ENCODE data around the gene CCNB2. TPM values are rescaled to one million over a fixed set of nuclear protein-coding genes. Genes with fewer than 3 reads are reported as not detected.

CCNB2 gene
- total RNA-seq, 1 experiment from 2014 or later, result 129 TPM

DNA sequence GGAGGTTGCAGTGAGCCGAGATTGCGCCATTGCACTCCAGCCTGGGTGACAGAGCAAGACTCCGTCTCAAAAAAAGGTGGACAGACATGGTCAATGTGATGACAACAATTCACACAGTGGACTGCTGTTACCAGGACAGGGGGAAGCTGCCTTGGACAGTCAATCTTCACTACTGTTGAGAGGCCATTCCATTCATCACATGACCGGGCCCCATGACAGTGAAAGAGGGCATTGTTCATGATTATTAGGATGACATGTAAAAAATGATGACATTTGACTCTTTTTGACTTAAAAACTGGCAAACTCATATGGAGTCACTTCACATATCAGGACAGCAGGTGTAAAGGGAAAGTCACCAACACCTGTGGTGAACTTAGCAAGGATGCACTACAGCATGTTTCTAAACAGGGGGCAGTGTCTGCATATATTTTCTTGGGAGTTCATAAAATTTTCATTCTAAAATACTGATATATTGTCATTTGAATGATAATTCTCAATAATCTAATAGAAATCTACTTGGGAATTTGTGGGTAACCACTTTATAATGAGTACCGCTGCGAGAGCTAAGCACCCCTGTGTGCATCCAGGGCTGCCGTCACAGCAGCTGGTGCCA, 67.4 kb downstream of the CCNB2 start:
- ChIA-PET CTCF (no interaction called here), POLR2A (ENCODE audit: low non-redundant PET) (no interaction called here)
- Histone ChIP-seq H3K36me3 (ENCODE audit: insufficient read depth, low read length, poor library complexity, severe bottlenecking) (no peaks in the 10 kb centered on the region), H3K27ac (ENCODE audit: low read depth, low read length, poor library complexity, severe bottlenecking) (no peak overlapping the region), H3K27me3 (replicated peaks; ENCODE audit: insufficient read depth, low read depth, low read length, poor library complexity) (no peaks in the 10 kb centered on the region), H3K4me1 (ENCODE audit: insufficient read depth, low read length, poor library complexity, severe bottlenecking) (no peaks in the 10 kb centered on the region), H3K9me3 (ENCODE audit: low read depth, low read length, poor library complexity, severe bottlenecking) (no peaks in the 10 kb centered on the region), H3K4me3 (ENCODE audit: low read depth, low read length, poor library complexity, severe bottlenecking) (no peak overlapping the region)
- no peak for DNase-seq (ENCODE audit: low spot score)
- BruUV-seq (replicated peaks), result no TSS peak
- intact Hi-C loops (cut with micrococcal nuclease; ENCODE audit: unreplicated experiment), result no loop called here
- TF ChIP-seq, protein P1, sequence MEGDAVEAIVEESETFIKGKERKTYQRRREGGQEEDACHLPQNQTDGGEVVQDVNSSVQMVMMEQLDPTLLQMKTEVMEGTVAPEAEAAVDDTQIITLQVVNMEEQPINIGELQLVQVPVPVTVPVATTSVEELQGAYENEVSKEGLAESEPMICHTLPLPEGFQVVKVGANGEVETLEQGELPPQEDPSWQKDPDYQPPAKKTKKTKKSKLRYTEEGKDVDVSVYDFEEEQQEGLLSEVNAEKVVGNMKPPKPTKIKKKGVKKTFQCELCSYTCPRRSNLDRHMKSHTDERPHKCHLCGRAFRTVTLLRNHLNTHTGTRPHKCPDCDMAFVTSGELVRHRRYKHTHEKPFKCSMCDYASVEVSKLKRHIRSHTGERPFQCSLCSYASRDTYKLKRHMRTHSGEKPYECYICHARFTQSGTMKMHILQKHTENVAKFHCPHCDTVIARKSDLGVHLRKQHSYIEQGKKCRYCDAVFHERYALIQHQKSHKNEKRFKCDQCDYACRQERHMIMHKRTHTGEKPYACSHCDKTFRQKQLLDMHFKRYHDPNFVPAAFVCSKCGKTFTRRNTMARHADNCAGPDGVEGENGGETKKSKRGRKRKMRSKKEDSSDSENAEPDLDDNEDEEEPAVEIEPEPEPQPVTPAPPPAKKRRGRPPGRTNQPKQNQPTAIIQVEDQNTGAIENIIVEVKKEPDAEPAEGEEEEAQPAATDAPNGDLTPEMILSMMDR (conservative IDR thresholded peaks at IDR 0.05; ENCODE audit: low read depth, low read length), result no peak
- TF ChIP-seq EZH2 (IDR thresholded peaks at IDR 0.05; ENCODE audit: borderline replicate concordance, low read depth, low read length, poor library complexity, severe bottlenecking), result no peak

DNA sequence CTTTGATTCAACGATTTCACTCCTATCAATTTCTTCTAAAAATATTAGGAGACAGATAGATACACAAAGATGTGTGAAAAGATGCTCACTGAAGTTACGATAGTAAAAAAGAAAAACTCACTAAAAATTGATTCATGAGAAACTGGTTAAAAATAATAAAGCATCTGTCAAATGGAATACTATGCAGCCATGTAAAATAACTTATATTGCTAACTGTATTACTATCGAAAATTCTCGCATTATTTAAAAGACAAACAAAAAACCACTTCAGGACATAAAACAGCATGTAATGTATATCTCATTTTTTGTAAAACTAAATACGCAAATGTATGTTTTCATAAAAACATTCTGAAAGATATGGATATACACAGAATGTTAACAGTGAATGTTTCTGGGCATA, 68.2 kb downstream of the CCNB2 start:
- CTCF ChIA-PET, result no interaction called here
- intact Hi-C loops (cut with micrococcal nuclease; ENCODE audit: unreplicated experiment), result no loop called here
- no peak for DNase-seq (ENCODE audit: low spot score)
- no TSS peak for BruUV-seq (replicated peaks)
- no peaks in the 10 kb centered on the region for H3K36me3 ChIP-seq (ENCODE audit: insufficient read depth, low read length, poor library complexity, severe bottlenecking)
- POLR2A ChIA-PET (ENCODE audit: low non-redundant PET), result no interaction called here
- no peak for TF ChIP-seq EZH2 (IDR thresholded peaks at IDR 0.05; ENCODE audit: borderline replicate concordance, low read depth, low read length, poor library complexity, severe bottlenecking)
- TF ChIP-seq, protein P1 (conservative IDR thresholded peaks at IDR 0.05; ENCODE audit: low read depth, low read length), result no peak
- H3K9me3 ChIP-seq (ENCODE audit: low read depth, low read length, poor library complexity, severe bottlenecking), result no peaks in the 10 kb centered on the region
- H3K27ac ChIP-seq (ENCODE audit: low read depth, low read length, poor library complexity, severe bottlenecking), result no peak overlapping the region
- H3K4me1 ChIP-seq (ENCODE audit: insufficient read depth, low read length, poor library complexity, severe bottlenecking), result no peaks in the 10 kb centered on the region
- H3K27me3 ChIP-seq (replicated peaks; ENCODE audit: insufficient read depth, low read depth, low read length, poor library complexity), result no peaks in the 10 kb centered on the region
- H3K4me3 ChIP-seq (ENCODE audit: low read depth, low read length, poor library complexity, severe bottlenecking), result no peak overlapping the region

DNA sequence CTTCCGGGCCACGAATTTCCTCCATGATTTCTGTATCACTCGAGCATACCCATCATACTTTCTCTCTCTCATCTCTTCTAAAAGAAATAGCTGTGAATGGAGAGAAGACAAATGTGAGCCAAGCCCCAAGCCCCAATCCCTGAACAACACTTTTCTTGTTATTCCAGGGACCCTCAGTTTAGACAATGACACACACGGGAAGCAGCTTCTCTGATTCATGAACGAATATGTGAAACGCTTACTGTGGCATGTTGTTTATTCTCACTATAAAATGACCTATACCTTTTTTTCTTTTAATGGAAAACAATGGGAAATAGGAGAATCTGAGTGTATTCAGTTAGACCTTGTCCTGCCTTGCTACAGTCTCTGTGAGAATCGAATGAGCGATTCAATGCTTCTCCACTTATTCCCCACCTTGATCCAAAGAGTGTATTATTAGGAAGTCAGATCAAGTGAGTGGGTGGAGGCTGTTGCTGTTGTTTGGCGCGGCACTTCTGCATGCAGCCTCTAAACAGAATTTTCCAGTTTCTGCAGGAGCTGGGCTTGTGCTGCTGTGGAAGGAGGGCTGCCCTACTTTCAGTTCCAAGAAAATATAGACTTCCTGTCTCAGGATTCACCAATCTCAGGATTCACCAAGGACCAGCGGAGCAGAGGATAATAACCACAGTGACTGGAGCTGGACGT, 69.3 kb downstream of the CCNB2 start:
- Histone ChIP-seq H3K36me3 (ENCODE audit: insufficient read depth, low read length, poor library complexity, severe bottlenecking) (no peaks in the 10 kb centered on the region), H3K9me3 (ENCODE audit: low read depth, low read length, poor library complexity, severe bottlenecking) (no peaks in the 10 kb centered on the region), H3K27ac (ENCODE audit: low read depth, low read length, poor library complexity, severe bottlenecking) (no peak overlapping the region), H3K4me1 (ENCODE audit: insufficient read depth, low read length, poor library complexity, severe bottlenecking) (no peaks in the 10 kb centered on the region), H3K27me3 (replicated peaks; ENCODE audit: insufficient read depth, low read depth, low read length, poor library complexity) (no peaks in the 10 kb centered on the region), H3K4me3 (ENCODE audit: low read depth, low read length, poor library complexity, severe bottlenecking) (no peak overlapping the region)
- TF ChIP-seq, protein P1 (conservative IDR thresholded peaks at IDR 0.05; ENCODE audit: low read depth, low read length), result no peak
- TF ChIP-seq EZH2 (IDR thresholded peaks at IDR 0.05; ENCODE audit: borderline replicate concordance, low read depth, low read length, poor library complexity, severe bottlenecking), result no peak
- intact Hi-C loops (cut with micrococcal nuclease; ENCODE audit: unreplicated experiment), result no loop called here
- POLR2A ChIA-PET (ENCODE audit: low non-redundant PET), result no interaction called here
- no peak for DNase-seq (ENCODE audit: low spot score)
- no TSS peak for BruUV-seq (replicated peaks)
- CTCF ChIA-PET, result interaction anchor here (1.0 to 1.2 kb wide), 2 partner anchors 319 to 354 kb away, joined by 6 to 7 read pairs; no protein-coding TSS in a partner anchor

Small RNA genes lying within 50 kb of the gene (microRNA-seq; reads per million reads assigned to microRNA genes)
- 1.6 reads per million for gene MIR2116

Other genes starting within 250 kb of the CCNB2 start
- gene SLTM, start 171.5 kb upstream of the CCNB2 start, total RNA-seq (2021), result 117 and 127 TPM in 2 replicates
- gene RNF111, start 117.5 kb upstream of the CCNB2 start, total RNA-seq (2021), result 30.3 and 34.4 TPM in 2 replicates
- not detected in 2 replicates for gene LDHAL6B, start 101.7 kb downstream of the CCNB2 start, total RNA-seq (2021)